Prostate gland (tissue), 2 donors: ENCODE measurements around the gene ST6GALNAC3. TPM values are rescaled to one million over a fixed set of nuclear protein-coding genes. Genes with fewer than 3 reads are reported as not detected.

Experiments used
- DNase-seq: peaks from one replicate; pipeline ENCODE4 v3.0.0-alpha.2; 2019; ENCODE audit warnings: low spot score
- H3K27ac ChIP-seq, 2 donors: fragments of 200-600 bp; sonication (generic); 2 replicates each; pipeline ENCODE4 v1.5.1; 2017 to 2019
- H3K27me3 ChIP-seq: fragments of 200-600 bp; sonication (generic); replicated peaks from 2 replicates; pipeline ENCODE4 v1.5.1; 2019; ENCODE audit not compliant: insufficient read depth
- H3K36me3 ChIP-seq, 2 donors: fragments of 200-600 bp; sonication (generic); 1 replicate in 1 of 2; 2 replicates in 1 of 2; pipeline versions ENCODE4 v1.5.1 to v1.8.1; 2017 to 2019
- H3K4me1 ChIP-seq: fragments of 200-600 bp; sonication (generic); replicated peaks from 2 replicates; pipeline ENCODE4 v1.5.1; 2019
- H3K4me3 ChIP-seq, 2 donors: fragments of 200-600 bp; sonication (generic); 2 replicates each; pipeline ENCODE4 v1.5.1; 2017 to 2019
- H3K9me3 ChIP-seq: fragments of 200-600 bp; sonication (generic); 2 replicates; pipeline ENCODE4 v1.5.1; 2017
- CTCF ChIP-seq, 4 experiments: fragments of 200-600 bp in 2 of 4; fragments of 450-650 bp in 2 of 4; sonication (generic) in 2 of 4; IDR thresholded peaks; 1 replicate in 3 of 4; 2 replicates in 1 of 4; pipeline ENCODE4 v1.5.1; 2016 to 2019; ENCODE audit warnings: antibody characterized with exemption in 4 of 4, mild to moderate bottlenecking in 2 of 4, moderate library complexity in 2 of 4
- POLR2A ChIP-seq: fragments of 450-650 bp; IDR thresholded peaks from one replicate; pipeline ENCODE4 v1.6.1; 2016; ENCODE audit warnings: antibody characterized with exemption, mild to moderate bottlenecking
- POLR2AphosphoS5 ChIP-seq: sonication (generic); formaldehyde crosslinking; IDR thresholded peaks from one replicate; pipeline ENCODE4 v1.6.1; 2017; ENCODE audit warnings: antibody characterized with exemption
- WGBS: methylation state at CpG from one replicate; pipeline ENCODE4 v1.1.5; 2018; 5-methylcytosine and 5-hydroxymethylcytosine counted together
- intact Hi-C: fragments of 100-400 bp; cut with DNase I; formaldehyde crosslinking; loops from one replicate; pipeline ENCODE4 v1.14.2; 2022
- total RNA-seq, 2 donors: library from RNA; depleted of rRNA; stranded (reverse); fragments of >200 nt; gene quantifications; one replicate each; pipeline ENCODE4 v1.1.0, GENCODE V29; 2016

ST6GALNAC3 gene
- total RNA-seq, 2 donors from 2014 or later, result 0.41 to 0.80 TPM

GRCh38 chr1:76615253-76616035 lies 540.9 kb downstream of the ST6GALNAC3 start:
- intact Hi-C loops, result no loop called here
- 55% methylated on average over 3 of the region's 3 CpGs for WGBS
- H3K27ac ChIP-seq, result no peak overlapping the region

GRCh38 chr1:76620371-76620770 lies 545.8 kb downstream of the ST6GALNAC3 start:
- 93% methylated on average over 4 of the region's 4 CpGs for WGBS
- Histone ChIP-seq H3K36me3 (no peaks in the 10 kb centered on the region), H3K9me3 (no peaks in the 10 kb centered on the region), H3K27me3 (no peaks in the 10 kb centered on the region), H3K27ac (no peak overlapping the region), H3K4me1 (no peaks in the 10 kb centered on the region), H3K4me3 (no peak overlapping the region)
- DNase-seq, result no peak
- intact Hi-C loops, result no loop called here
- TF ChIP-seq POLR2AphosphoS5 (no peak), CTCF (IDR thresholded peaks at IDR 0.05) (no peak), POLR2A (no peak)

More at GRCh38 chr1:76615253-76616035, 540.9 kb downstream of the ST6GALNAC3 start:
- H3K36me3 ChIP-seq, result no peaks in the 10 kb centered on the region
- H3K4me1 ChIP-seq, result no peaks in the 10 kb centered on the region
- TF ChIP-seq POLR2AphosphoS5, result no peak
- TF ChIP-seq POLR2A, result no peak
- TF ChIP-seq CTCF (IDR thresholded peaks at IDR 0.05), result no peak
- H3K4me3 ChIP-seq, result no peak overlapping the region
- H3K27me3 ChIP-seq, result no peaks in the 10 kb centered on the region
- no peak for DNase-seq
- no peaks in the 10 kb centered on the region for H3K9me3 ChIP-seq

DNA sequence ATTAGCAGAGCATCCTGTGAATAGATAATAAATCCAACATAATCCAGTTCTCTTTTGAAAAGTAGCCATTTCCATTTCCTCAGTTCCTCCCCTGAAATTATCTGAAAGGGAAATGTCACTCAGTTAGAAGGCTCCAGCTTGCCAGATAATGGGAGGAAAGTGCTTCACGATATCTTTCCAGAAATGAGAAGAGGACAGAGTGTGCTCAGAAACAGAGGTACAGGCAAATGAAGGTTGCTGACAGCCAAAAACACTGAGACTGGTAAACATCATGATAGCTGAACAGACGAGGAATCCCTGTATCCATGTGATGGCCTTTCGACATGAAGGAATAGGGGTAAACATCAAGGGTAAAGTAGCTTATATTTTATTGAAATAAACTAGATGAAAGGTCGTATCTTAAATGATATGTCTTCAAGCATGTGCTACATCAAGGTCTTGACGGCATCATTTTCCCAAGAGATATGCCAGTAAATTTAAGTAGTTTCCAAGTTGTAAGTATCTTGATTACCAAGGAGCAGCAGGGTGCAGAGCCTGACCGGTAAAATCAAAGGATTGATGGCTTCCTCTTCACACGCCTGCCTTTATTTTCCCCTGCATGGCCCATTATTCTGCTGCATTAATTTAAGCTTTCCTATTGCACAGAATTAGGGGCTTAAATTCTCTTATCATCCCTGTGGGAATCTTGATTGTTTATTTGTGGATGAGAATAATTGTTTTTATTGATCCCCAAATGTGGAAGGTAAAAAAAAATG lies 548.4 kb downstream of the ST6GALNAC3 start:
- WGBS, result 82% methylated on average over 7 of the region's 7 CpGs
- no peak for DNase-seq
- no peak for TF ChIP-seq POLR2A
- no peak for TF ChIP-seq CTCF (IDR thresholded peaks at IDR 0.05)
- TF ChIP-seq POLR2AphosphoS5, result no peak
- H3K36me3 ChIP-seq, result no peaks in the 10 kb centered on the region
- intact Hi-C loops, result no loop called here
- no peaks in the 10 kb centered on the region for H3K9me3 ChIP-seq
- no peaks in the 10 kb centered on the region for H3K27me3 ChIP-seq
- H3K27ac ChIP-seq, result no peak overlapping the region
- H3K4me1 ChIP-seq, result no peaks in the 10 kb centered on the region
- H3K4me3 ChIP-seq, result no peak overlapping the region

GRCh38 chr1:76625886-76626678 lies 551.5 kb downstream of the ST6GALNAC3 start:
- no peak for DNase-seq

More at GRCh38 chr1:76625886-76626678, 551.5 kb downstream of the ST6GALNAC3 start:
- no peak for TF ChIP-seq POLR2A
- TF ChIP-seq CTCF (IDR thresholded peaks at IDR 0.05), result no peak
- TF ChIP-seq POLR2AphosphoS5, result no peak
- H3K27me3 ChIP-seq, result no peaks in the 10 kb centered on the region
- H3K27ac ChIP-seq, result no peak overlapping the region
- H3K9me3 ChIP-seq, result peaks cover 3% of the 10 kb centered on the region
- intact Hi-C loops, result no loop called here
- H3K4me3 ChIP-seq, result no peak overlapping the region
- WGBS, result 84% methylated on average over 2 of the region's 2 CpGs
- H3K36me3 ChIP-seq, result no peaks in the 10 kb centered on the region
- no peaks in the 10 kb centered on the region for H3K4me1 ChIP-seq
